Measurements from ENCODE around the gene IDH2.

The IDH2 gene

DNA sequence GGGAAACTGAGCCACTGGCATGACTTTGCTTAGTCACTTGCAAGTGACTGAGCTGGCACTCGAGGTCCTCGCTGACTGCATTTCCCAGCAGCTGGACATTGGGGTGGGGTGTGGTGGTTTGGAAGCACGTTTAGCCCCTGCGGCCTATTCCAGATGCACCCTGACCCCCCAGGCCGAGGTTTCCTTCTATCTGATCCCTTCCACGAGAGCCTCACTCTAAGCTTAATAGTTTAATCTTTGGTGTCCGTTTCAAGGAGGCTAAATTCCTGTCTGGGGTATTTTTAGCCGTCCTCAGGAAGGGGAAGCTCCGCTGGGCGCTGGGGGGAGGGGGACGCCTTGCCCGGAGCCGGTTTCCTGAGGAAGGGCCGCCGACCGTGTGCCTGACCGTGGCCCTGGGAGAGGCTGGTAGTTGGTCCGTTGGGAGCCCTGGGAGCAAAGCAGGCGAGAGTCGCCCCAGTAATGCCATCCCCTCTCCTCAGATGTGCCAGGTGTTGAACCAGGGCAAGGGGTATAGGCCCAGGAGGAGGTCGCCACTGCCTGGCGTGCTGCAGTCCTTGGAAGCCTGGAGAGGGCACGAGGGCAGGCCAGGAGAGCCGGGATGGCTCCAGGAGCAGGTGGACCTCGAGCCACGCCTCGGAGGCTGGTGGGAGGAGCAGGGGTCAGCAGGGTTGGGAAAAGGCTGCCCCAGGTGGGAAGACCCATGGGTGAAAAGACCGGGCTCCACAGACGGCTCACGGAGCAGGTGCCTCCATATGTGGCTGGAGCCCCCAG is 37.2 kb downstream of the IDH2 start:
- no peak for FAIRE-seq
- no peak for DNase-seq (ENCODE audit: low spot score)

DNA sequence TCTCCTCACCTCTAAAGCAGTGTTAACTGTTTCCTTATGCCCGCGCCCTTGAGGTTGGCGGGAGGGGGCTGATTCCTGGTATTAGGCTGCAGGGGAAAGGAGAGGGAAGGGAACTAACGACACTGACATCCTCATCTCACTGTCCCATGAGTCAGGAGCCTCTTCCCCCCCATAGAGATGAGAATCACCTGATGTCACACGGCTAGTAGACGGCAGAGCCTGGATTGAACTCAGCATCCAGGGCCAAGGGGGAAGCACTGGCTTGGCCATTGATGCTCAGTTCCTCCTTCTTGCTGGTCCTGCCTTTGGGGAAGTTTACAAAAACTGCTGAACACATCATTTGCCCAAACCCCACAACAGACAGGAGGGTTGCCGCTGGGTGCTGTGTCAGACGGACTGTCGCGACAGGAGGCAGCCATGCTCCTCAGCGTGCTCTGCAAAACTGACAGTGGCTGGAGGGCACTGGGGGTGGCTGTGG is 38.5 kb downstream of the IDH2 start:
- DNase-seq (ENCODE audit: low spot score) (no peak), FAIRE-seq (no peak)

DNA sequence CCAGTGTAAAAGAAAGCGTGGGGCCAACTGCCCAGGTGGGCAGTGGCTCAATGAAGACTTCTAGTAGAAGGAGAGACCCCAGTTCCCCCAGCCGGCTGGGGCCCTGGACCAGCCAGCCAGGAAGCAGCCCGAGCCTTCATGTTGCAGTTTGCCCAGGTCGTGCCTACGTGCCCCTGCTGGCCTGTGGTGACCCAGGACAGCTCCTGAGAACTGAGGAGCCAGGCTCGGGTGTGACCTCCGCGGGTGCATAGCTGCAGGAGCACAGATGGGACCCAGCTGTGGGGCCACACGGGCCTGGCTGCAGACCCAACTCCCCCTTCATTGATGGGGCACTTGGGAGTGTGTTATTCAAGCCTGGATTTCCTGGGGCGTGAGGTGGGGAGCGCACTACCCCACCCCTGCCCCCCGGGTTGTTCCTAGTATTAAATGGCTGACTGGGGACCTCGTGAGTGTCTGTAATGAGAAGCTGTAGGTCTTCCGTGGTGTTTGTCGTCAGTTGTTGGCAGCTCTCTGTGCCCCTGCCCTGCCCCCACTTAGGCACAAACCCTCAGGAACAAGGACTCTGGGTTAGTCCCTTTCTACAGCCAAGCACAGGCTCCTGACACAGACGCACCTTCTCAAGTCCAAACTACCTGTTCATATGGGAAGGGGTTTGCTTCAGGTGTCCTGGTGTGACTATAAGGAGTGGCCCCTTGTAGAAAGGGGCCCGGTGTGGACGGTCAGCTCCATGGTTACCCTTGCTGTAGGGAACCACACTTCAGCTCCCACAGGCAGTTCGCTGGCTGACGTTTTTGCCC is 39.1 kb downstream of the IDH2 start:
- DNase-seq (ENCODE audit: low spot score): no peak
- no peak for FAIRE-seq

DNA sequence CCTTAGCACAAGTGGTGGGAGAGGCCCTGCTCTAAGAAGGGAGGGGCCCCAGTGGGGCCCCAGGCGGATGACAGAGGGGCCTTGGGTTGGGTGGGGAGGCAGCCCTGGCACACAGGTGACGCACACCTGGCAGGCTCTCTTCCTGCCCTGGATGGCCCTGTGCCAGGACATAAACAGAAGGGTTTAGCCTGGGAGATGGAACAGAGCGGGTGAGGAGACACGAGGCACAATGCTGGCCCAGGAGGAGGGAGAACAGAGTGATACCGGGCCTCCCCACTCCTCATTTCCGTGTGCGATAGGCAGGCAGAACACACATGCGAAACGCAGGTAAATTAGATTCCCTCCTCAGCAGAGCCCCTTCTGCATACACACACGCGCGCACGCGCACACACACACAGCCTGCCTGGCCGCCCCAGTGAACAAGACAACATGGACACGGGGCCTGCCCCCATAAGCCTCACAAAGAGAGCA is 39.8 kb downstream of the IDH2 start:
- DNase-seq (ENCODE audit: low spot score) (no peak), FAIRE-seq (no peak)

DNA sequence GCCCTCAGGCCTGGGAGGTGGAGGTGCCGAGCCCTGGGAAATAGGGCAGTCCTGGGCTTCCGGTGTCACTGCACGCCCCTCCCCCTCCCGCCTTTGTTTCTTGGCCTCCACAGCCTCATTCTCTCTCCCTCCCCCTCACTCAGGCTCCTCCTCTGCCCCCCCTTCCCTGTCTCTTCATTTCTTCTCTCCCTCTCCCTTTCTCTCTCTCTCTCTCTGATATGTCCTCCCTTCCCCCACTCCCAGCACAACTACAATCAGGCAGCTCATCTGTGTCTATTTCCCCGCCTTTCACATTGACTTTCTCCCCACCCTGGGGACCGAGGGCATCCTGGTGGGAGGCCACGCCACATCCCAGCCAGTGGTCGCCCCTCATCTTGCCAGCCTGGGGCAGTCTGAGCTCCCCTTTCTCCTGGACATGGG is 40.2 kb downstream of the IDH2 start:
- no peak for FAIRE-seq
- no peak for DNase-seq (ENCODE audit: low spot score)

DNA sequence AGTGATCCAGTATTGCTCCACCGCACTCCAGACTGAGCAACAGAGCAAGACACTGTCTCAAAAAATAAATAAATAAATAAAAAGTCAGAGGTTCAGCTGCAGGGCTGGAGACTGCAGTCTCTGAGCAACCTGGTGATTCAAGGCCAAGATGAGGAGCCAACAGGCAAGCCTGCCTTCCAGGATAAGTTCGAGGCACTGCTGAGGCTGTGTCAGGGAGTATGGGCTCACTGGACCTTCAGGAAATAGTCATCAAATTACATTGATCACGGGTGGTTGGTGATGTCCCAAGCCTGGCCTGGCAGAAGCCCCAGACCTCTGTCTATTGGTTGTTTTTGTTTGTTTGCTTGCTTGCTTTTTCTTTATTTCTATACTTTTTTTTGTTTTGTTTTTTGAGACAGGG is 41.5 kb downstream of the IDH2 start:
- FAIRE-seq (no peak), DNase-seq (ENCODE audit: low spot score) (no peak)

DNA sequence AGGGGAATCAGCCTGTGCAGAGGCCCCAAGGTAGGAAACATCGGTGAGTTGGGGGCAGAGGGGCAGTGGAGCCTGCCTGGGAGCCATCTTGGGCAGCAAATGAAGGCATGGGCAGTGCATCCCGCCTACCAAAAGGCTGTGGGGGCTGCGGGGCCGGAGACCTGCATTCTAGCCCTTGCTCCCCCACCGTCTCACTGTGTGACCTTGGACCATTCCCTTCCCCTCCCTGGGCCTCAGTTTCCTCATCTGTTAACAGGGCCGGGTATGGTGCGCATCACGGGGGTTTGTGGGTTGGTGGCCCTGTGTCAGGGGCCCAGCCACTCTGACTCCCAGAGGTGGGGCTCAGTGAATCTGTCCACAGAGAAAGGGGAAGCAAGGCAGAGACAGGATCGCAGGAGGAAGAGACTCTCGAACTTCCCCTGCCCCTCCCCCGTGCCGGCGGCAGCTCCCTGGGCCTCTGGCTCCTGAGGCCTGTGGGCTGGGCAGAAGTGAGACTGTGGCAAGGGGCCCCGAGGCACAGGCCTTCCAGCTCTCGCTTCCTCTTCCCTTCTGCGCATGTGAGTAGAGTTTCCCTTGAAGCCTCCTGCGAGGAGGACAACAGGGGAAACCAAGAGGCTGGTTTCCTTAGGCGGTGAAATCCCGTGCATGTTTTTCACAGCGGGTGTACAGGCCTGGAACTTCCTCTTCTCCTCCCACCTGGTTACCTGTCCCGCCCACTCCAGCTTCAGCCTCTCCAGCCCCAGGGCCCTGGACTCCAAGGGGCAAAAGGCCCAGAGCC is 42.9 kb downstream of the IDH2 start:
- DNase-seq (ENCODE audit: low spot score) (no peak), FAIRE-seq (no peak)

DNA sequence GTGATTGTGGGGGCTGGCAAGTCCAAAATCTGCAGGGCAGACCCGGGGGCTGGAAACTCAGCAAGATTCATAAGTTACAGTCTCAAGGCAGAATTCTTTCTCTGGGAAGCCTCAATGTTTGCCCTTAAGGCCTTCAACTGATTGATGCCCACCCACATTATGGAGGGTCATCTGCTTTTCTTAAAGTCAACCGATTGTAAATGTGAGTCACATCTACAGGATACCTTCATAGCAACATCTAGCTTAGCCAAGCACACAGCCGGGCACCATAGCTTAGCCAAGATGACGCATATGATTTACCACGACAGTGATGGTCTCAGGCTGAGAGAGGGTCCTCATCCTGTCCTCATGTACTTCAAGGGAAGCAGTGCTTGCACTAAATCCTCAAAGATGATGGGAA is 43.5 kb downstream of the IDH2 start:
- DNase-seq (ENCODE audit: low spot score): no peak
- FAIRE-seq: no peak

DNA sequence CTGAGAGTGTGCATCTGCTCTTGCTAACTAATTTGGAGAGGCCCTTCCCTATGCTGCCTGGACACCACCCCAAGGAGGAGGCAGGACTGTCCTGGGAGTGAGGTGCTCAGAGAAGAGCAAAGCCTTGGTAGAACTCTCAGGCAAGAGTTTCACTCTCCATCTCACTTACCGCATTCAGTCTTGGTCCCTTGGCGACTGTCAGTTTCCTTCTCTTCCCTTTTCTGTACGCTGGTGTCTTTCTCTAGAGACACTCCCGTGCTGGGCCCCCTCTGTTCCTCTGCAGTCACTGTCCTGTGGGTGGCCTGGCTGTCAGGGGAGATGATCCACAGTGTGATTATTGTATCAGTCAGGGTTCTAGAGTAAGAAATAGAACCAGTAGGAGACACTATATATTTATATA is 44.0 kb downstream of the IDH2 start:
- FAIRE-seq (no peak), DNase-seq (ENCODE audit: low spot score) (no peak)

DNA sequence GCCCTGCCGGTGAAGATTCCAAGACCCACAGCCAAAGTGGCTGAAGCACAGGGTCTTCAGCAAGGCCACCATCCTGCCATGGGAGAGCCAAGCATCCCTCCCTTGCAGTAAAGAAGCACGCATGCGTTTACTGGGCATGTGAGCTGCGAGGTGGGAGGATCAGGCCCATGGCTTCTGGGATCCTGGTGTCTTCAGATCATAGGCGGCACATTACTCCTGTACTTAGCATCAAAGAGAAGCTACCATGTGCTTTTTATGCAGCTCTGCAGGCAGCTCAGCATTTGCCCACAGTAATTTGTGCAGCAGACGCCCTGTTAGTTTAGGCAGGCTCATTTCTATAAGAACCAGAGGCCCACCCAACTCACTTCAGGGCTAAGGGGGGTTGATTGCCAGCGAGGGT is 45.7 kb downstream of the IDH2 start:
- FAIRE-seq (no peak), DNase-seq (ENCODE audit: low spot score) (no peak)

DNA sequence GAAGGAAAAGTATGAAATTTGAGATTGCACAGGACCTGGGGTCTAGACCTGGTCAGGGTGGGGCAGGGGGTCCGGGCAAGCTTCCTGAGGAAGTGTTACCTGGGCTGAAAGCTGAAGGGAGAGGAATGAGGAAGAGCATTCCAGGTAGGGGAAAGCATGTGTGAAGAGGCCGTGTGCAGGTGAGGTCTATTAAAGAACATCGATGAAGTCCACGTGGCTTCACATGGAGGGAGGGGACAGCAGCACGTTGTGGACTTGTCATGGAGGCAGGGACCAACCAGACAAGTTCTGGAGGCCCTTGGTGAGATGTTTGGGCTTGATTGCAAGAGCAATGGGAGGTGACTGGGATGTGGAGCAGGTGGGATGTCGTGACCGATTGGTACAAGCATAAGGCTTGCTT is 47.1 kb downstream of the IDH2 start:
- no peak for DNase-seq (ENCODE audit: low spot score)
- FAIRE-seq: no peak

DNA sequence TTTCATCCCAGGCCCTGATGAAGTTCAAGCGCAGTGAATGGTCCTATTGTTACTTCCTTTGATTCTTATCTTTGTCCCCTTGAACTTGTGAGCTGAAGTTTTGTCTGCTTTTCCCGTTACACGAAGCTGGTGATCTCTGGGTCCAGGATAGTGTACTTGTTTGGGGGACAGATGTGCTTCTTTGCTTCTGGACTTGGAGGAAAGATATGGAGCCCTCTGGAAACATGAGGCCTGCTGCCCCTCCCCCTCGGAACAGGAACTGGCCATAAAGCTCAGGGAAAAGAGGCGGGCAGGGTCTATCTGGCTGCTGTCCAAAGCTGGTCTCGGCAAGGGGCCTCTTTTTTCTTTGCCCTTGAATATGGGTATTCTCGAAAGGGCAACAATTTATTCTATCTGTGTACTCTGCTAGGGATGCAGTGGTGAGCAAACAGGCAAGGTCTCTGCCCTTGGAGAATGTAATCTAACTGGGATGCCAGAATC is 47.6 kb downstream of the IDH2 start:
- DNase-seq (ENCODE audit: low spot score) (no peak), FAIRE-seq (no peak)

DNA sequence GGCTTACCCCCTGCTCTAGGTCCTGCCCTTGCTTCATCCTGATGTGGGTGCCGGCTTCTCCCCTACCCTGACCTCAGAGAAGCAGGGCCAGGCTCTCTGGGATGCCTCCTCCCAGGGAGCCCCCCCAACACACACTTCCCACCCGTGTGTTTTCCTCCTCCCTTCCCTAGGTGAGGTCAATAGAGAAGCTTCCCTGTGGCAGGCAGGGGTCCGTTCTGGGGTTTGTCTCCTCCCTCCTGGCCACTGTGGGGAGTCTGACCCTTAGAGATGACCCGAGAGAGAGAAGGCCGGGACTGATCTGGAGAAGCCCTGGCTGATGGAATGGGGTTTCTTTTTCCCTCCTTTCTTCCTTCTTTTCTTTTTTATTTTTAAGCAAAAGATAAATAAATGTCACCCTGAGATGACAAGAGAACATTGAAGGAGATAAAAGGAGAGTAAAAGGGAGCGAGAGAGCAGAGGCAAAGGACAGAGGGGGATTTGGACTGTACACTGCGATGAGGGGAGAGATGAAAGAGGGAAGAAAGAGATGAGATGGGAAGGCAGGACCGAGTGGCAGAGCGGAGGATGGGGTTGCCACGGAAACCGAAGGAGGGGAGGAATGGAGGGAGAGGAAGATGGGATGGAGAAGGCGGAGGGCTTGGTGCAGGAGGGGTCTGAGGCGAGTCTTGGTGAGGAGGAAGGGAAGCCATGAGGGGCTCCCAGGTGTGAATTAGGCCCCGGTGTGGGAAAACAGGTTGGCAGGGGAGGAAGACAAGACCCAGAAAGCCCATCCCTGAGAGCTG is 48.4 kb downstream of the IDH2 start:
- FAIRE-seq (no peak), DNase-seq (ENCODE audit: low spot score) (no peak)

DNA sequence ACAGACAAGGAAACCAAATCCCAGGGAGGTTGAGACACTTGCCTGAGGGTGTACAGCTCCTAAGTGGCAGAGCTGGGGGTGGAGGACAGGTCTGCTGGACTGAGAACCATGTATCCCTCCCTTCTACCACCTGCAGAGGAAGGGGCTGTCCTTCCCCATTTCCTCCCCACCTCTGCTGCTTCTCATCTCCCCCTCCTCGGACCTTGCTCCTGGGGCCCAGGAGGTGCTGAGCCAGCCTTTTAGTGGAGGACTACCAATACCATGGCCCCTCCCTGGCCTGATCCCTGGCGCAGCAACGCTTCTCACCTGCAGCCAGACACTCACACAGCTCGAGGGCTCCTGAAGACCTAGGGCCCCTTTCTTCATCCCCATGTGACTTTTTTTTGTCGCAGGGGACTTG is 50.4 kb downstream of the IDH2 start:
- FAIRE-seq: no peak

DNA sequence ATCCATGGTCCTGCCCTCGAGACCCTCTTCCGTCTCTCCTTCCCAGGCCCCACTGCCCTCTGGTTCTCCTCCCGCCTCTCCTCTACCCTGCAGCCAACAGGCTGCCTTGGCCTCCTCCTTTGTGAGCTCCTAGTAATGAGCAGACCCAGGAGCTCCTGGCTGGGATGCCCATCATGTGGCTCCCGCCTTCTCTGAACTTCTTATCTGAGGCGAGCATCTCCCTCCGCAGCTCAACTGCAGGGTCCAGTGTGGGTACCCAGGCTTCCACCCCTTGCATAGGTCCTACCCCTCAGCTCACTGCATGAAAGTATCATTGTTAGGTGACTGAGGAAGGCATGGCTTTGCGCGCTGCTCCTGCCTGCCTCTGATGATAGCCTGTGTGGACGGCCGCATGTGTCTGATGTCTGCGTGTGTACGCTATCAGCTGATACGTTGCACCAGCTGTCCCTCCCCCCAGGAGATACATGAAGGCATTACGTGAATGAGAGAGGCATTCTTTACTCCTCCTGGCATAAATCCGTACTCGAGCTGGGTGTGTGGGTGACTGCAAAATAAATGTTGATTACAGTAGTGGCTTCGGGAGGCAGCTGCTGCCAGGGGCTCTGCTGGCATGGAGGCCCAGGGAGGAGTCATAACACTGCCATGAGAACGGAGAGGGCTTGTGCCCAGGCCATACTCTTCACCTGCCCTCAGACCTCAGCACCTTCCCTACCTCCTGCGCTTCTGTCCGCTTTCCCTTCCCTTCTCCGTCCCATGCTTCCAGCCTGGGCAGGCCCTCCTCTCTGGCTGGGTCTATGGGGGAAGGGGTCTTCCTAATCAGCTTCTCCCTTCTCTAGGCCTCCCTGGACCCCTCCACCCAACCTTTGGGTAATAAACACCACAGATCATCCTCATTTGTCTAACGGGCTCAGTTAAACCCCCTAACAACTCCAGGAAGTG is 52.3 kb downstream of the IDH2 start:
- FAIRE-seq (no peak), DNase-seq (ENCODE audit: low spot score) (no peak)

More for the DNA sequence above, 50.4 kb downstream of the IDH2 start:
- no peak for DNase-seq (ENCODE audit: low spot score)

DNA sequence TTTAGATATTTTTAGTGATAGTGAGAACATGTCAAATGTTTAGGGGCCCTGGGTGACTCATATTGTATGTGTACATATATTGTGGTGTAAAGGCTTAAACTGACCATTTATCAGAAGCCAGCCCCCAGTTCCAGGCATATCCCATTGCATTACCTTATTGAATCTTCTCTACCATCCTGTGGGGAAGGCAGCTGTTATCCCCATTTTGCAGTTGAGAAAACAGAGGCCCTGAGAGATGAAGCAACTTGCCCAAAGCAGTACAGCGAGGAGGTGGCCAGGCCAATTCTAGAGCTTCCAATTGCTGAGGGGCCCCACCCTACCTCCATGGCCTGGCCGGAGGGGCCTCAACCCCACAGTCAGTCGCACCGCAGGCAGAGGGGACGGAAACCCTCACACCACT is 53.2 kb downstream of the IDH2 start:
- no peak for FAIRE-seq
- DNase-seq (ENCODE audit: low spot score): no peak

DNA sequence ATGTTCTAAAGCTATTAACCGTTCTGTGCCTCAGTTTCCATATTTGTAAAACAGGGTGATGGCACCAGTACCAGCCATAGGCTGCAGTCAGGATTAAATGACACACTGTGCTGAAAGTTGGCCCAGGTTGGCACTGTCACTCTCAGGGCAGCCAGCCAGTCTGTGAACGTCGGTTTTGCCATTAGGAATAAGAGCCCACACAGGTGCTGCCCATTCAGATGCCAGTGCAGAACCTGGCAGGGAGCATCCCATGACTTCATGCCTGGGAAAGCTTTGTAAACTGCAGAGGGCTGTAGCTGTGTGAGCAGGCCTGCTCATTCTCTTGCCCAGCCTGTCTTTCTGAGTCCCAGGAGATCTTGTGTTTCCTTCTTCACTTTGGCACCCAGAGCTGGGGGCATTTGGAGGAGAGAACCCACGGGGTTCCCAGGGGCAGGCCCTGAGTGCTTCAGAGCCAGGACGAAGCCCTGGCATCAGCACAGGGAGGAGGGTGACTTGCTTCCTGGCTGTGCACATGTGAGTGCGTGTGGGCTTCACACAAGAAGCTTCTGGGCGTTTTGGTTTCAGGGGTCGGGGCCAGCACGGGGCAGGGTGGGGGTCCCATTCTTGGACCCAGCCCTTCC is 54.2 kb downstream of the IDH2 start:
- DNase-seq (ENCODE audit: low spot score) (no peak), FAIRE-seq (no peak)

DNA sequence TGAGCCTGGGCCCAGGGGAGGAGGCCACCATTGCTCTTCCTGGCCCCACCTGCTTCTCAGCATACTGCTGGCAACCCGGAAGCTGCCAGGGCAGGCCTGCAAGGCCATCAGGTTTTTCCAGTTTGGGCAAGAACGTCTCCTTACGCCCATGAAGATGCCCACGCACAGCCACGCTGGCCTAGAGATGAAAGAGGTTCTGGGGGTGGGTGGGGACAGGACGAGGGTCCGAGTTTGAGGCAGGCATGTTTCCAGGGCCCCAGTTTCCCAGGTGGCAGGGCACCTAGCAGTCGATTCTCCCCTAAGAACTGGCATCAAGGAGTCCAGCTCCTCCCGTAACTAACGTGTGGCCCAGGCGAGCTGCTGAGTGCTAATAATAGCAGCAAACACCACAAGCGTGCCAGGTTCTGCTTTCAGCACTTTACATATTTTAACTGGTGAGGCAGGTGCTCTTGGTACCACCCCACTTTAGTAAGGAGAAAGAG is 55.3 kb downstream of the IDH2 start:
- FAIRE-seq (no peak), DNase-seq (ENCODE audit: low spot score) (no peak)

DNA sequence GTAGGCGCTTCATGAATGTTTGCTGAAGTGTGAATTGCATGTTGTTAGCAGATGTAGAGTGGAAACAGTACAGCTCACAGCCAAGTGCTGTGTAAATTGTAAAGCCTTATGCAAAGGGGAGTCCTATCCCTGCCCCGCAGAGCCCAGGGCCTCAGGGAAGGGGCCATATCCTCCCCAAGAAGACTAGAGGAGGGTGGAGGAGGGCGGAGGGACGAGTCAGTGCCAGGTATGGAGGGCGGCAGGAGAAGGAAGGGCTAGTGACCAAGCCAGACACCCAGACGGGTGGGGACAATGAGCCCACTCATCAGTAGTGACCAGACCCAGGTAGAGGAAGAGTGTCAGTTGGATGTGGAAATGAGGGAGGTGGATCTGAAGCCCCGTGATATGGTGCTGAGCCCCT is 56.0 kb downstream of the IDH2 start:
- DNase-seq (ENCODE audit: low spot score): no peak

More for the DNA sequence above, 56.0 kb downstream of the IDH2 start:
- FAIRE-seq: no peak
